Neuronal stem cell (in vitro differentiated cells): ENCODE measurements around the gene NAT8L.

Experiments
- DNase-seq: peaks from one replicate; pipeline ENCODE4 v3.0.0-alpha.2; 2013; ENCODE audit warnings: low spot score
- H2AFZ ChIP-seq: one replicate; pipeline ENCODE4 v1.6.1; 2013; ENCODE audit warnings: mild to moderate bottlenecking, low read length, inconsistent platforms
- H2AK5ac ChIP-seq: 2 replicates; pipeline ENCODE4 v1.6.1; 2013; ENCODE audit warnings: low read depth, mild to moderate bottlenecking, inconsistent platforms, low read length, moderate library complexity, mixed read lengths
- H2BK120ac ChIP-seq: 2 replicates; pipeline ENCODE4 v1.6.1; 2013; ENCODE audit warnings: low read depth, mild to moderate bottlenecking, inconsistent platforms, low read length, moderate library complexity, mixed read lengths
- H2BK12ac ChIP-seq: one replicate; pipeline ENCODE4 v1.6.1; 2013; ENCODE audit warnings: low read length, inconsistent platforms
- H2BK15ac ChIP-seq: 2 replicates; pipeline ENCODE4 v1.6.1; 2013; ENCODE audit warnings: mild to moderate bottlenecking, low read length, inconsistent platforms, mixed read lengths
- H2BK5ac ChIP-seq: one replicate; pipeline ENCODE4 v1.6.1; 2013; ENCODE audit warnings: inconsistent platforms, mild to moderate bottlenecking, low read length, moderate library complexity
- H3K14ac ChIP-seq: one replicate; pipeline ENCODE4 v1.6.1; 2013; ENCODE audit warnings: low read length, inconsistent platforms
- H3K18ac ChIP-seq: 2 replicates; pipeline ENCODE4 v1.6.1; 2013; ENCODE audit warnings: low read length, inconsistent platforms
- H3K23ac ChIP-seq: 2 replicates; pipeline ENCODE4 v1.6.1; 2013; ENCODE audit warnings: low read depth, mild to moderate bottlenecking, mixed read lengths, low read length, inconsistent platforms; ENCODE audit not compliant: poor library complexity
- H3K27ac ChIP-seq: replicated peaks from 3 replicates; pipeline ENCODE4 v1.5.1; 2013; ENCODE audit warnings: low read length, inconsistent platforms
- H3K27me3 ChIP-seq, 3 experiments: 2 replicates each; pipeline ENCODE4 v1.6.1; 2013; ENCODE audit warnings: low read length in 3 of 3, mild to moderate bottlenecking in 2 of 3, inconsistent platforms in 1 of 3, low read depth in 1 of 3, mixed read lengths in 1 of 3, moderate library complexity in 1 of 3; ENCODE audit not compliant: control insufficient read depth in 3 of 3, insufficient read depth in 3 of 3
- H3K36me3 ChIP-seq, 2 donors: replicated peaks in 1 of 2; 2 replicates each; pipeline ENCODE4 v1.6.1; 2013; ENCODE audit warnings: low read length in 2 of 2; ENCODE audit not compliant: control insufficient read depth in 2 of 2, insufficient read depth in 2 of 2
- H3K4ac ChIP-seq: 2 replicates; pipeline ENCODE4 v1.6.1; 2013; ENCODE audit warnings: inconsistent platforms, mild to moderate bottlenecking, low read length, moderate library complexity
- H3K4me1 ChIP-seq, 2 donors: 1 replicate in 1 of 2; 2 replicates in 1 of 2; pipeline ENCODE4 v1.6.1; 2013; ENCODE audit warnings: low read length in 2 of 2, low read depth in 1 of 2; ENCODE audit not compliant: control insufficient read depth in 2 of 2, insufficient read depth in 1 of 2
- H3K4me2 ChIP-seq: one replicate; pipeline ENCODE4 v1.6.1; 2013; ENCODE audit warnings: mild to moderate bottlenecking, low read length, inconsistent platforms; ENCODE audit not compliant: insufficient read depth, poor library complexity, severe bottlenecking
- H3K4me3 ChIP-seq, 2 donors: 2 replicates each; pipeline ENCODE4 v1.5.1; 2013; ENCODE audit warnings: low read length in 2 of 2, mild to moderate bottlenecking in 2 of 2, inconsistent platforms in 1 of 2, moderate library complexity in 1 of 2
- H3K79me1 ChIP-seq: one replicate; pipeline ENCODE4 v1.6.1; 2013; ENCODE audit warnings: low read depth, mild to moderate bottlenecking, inconsistent platforms, low read length, moderate library complexity
- H3K9ac ChIP-seq: one replicate; pipeline ENCODE4 v1.6.1; 2013; ENCODE audit warnings: mild to moderate bottlenecking, low read depth, low read length, inconsistent platforms; ENCODE audit not compliant: poor library complexity
- H3K9me3 ChIP-seq, 2 donors: replicated peaks in 1 of 2; 2 replicates each; pipeline versions ENCODE3 to v1.6.1; 2013; ENCODE audit warnings: low read length in 2 of 2, mild to moderate bottlenecking in 2 of 2, inconsistent platforms in 1 of 2, low read depth in 1 of 2, mixed read lengths in 1 of 2, moderate library complexity in 1 of 2; ENCODE audit not compliant: control insufficient read depth in 2 of 2, insufficient read depth in 1 of 2
- H4K8ac ChIP-seq: one replicate; pipeline ENCODE4 v1.6.1; 2013; ENCODE audit warnings: low read depth, mild to moderate bottlenecking, inconsistent platforms, low read length, moderate library complexity
- H4K91ac ChIP-seq: one replicate; pipeline ENCODE4 v1.6.1; 2013; ENCODE audit warnings: low read length, low read depth, mild to moderate bottlenecking, inconsistent platforms; ENCODE audit not compliant: poor library complexity
- WGBS, 2 donors: extraction: QIAGEN DNeasy Blood & Tissue Kit; methylation state at CpG; one replicate each; pipeline ENCODE4 v1.1.7; 2013; ENCODE audit warnings: missing lambda C conversion rate in 2 of 2, mixed read lengths in 1 of 2; ENCODE audit not compliant: insufficient read length in 2 of 2, insufficient replicate concordance in 1 of 2; ENCODE audit errors: extremely low coverage in 2 of 2; 5-methylcytosine and 5-hydroxymethylcytosine counted together

Gene NAT8L

DNA sequence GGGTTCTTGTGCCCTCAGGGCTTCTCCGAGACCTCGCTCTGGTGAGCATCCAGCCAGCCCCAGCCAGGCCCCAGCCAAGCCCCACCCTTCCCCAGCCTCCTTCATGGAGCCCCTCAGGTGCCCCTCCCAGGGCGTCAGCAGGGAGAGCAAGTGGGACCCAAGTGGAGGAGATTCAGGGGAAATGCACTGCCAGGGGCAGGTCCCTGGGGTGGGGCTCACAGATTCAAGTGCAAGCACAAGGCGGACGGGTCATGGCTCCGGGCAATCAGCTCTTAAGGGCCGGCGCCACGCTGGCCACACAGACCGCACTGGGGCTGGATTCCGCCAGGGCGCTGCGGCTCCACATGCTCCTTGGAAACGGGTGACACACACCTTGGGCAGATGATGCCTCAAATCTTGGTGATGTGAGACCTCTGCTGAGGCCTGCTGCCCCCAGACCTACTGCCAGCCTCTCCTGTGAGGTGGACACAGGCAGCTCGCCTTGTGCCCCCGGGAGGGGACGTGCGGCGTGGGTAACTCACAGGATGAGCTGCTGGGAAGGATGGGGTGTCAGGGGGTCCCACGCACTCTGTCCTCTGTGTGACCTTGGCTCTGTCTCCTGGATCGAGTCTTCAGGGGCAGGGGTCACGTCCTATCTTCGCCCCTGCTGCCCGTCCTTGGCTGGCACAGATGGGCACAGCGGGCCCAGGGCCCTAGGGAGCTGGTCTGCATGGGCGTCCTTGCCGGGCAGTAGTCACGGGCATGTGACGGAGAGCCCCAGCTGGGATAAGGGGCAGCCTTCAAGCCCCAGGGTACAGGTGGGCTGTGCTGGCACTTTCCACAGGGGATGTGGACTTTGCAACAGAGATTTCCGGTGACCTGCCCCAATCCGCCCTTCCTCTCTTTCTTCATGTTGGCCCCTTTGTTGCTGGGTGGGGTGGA, 17.1 kb downstream of the NAT8L start:
- Histone ChIP-seq H3K36me3 (no peaks in the 10 kb centered on the region), H3K14ac (no peak overlapping the region), H2AK5ac (no peak overlapping the region), H2BK15ac (no peak overlapping the region), H3K79me1 (no peaks in the 10 kb centered on the region), H4K8ac (no peak overlapping the region), H3K4me1 (peaks cover 10 to 37% of the 10 kb centered on the region in 2 donors), H3K27me3 (no peaks in the 10 kb centered on the region), H3K4me2 (no peak overlapping the region), H3K4ac (no peak overlapping the region), H2BK12ac (peak overlapping the region; percentile 64), H4K91ac (no peak overlapping the region), H3K18ac (peak overlapping the region; percentile 49), H2BK120ac (no peak overlapping the region), H3K23ac (peak overlapping the region; percentile 74), H2BK5ac (peak overlapping the region; percentile 55), H3K4me3 (no peak overlapping the region), H3K27ac (no peak overlapping the region), H3K9me3 (no peaks in the 10 kb centered on the region), H2AFZ (no peak overlapping the region), H3K9ac (peak overlapping the region; percentile 74)
- WGBS, 2 donors, result no CpG with 5 or more reads among the region's 31 CpGs
- no peak for DNase-seq

DNA sequence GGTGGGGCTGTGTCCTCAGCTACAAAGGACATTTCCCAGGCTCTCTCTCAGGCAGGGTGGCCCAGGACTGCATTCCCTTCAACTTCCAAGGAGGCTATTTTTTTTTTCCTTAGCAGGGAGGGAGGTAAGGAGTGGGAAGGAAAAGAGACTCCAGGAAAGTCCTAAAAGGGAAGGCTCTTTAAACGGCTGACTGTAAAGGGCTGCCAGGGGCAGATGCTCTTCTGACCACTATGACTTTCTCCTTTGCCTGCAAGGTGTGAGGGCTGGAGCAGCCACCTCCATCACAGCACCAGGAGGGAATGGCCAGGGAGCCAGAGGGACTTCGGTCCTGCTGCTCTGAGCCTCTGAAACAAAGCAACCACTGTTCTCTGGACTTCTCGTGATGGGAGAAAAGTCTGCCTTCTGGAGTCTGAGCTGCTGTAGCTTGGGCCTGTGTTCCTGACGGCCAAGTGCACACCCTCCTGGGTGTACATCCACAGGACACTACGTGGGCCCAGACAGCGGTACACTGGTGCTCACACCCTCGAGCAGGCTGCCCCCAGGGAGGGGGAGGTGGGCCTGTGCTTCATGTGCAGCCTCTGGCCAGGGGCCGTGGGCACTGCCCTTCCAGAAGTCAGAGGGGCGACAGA, 17.9 kb downstream of the NAT8L start:
- H2BK5ac ChIP-seq, result peak overlapping the region; percentile 55
- WGBS, 2 donors, result no CpG with 5 or more reads among the region's 9 CpGs
- no peak for DNase-seq
- H2AK5ac ChIP-seq, result no peak overlapping the region
- H3K18ac ChIP-seq, result no peak overlapping the region
- H3K36me3 ChIP-seq, result no peaks in the 10 kb centered on the region
- H3K9me3 ChIP-seq, result no peaks in the 10 kb centered on the region
- peaks cover 3 to 30% of the 10 kb centered on the region in 2 donors for H3K4me1 ChIP-seq
- no peaks in the 10 kb centered on the region for H3K27me3 ChIP-seq
- no peak overlapping the region for H2BK12ac ChIP-seq
- no peaks in the 10 kb centered on the region for H3K79me1 ChIP-seq
- H3K4me3 ChIP-seq, result no peak overlapping the region
- no peak overlapping the region for H3K23ac ChIP-seq
- H3K27ac ChIP-seq, result no peak overlapping the region
- no peak overlapping the region for H2BK15ac ChIP-seq
- no peak overlapping the region for H3K4me2 ChIP-seq
- no peak overlapping the region for H2AFZ ChIP-seq
- H4K91ac ChIP-seq, result no peak overlapping the region
- H3K14ac ChIP-seq, result no peak overlapping the region
- H2BK120ac ChIP-seq, result no peak overlapping the region
- no peak overlapping the region for H4K8ac ChIP-seq
- H3K9ac ChIP-seq, result no peak overlapping the region
- no peak overlapping the region for H3K4ac ChIP-seq

DNA sequence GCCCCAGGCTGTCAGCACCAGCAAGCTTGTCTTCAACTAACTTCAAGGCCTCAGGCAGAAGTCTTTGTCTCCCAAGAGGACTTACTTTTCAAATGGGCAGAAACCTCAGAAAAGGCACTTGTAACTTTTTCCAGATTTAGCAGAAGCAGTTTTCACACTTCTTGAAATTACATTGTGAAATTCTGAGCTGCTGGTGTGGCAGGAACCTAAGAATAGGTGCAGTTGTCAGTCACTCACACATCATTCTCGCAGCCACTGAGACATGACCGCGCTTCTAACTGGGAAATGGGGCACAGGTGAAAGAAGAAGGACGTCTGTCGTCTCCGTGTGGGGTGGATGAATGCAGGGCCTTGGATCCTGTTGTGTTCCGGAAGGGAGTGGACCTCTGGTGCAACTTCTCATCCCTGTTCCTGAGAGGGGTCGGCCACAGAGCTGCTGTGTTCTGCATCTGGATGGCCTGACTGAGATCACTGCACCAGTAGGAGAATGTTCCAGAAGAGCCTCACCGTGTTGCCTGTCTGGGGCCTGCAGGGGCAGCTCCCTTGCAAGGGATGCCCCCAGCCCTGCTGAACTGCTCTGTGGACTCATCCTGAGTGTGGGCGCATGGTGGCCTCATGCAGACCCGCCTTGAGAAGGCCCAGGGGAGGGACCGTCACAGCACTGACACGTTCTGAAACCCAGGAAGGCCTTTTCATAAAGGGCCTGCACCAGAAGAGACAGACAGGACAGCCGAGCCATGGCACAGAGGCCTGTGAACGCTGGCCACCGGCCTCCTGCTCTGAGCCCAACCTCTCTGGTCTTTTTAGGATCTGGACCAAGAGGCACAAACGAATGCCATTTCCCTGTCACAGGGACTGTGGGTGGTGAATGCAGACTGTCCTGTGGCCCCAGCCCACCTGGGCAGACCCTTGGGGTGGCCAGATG, 18.7 kb downstream of the NAT8L start:
- Histone ChIP-seq H2BK5ac (peak overlapping the region; percentile 2), H3K18ac (no peak overlapping the region), H3K36me3 (no peaks in the 10 kb centered on the region), H2AK5ac (no peak overlapping the region), H3K9ac (peak overlapping the region; percentile 24), H3K4me3 (no peak overlapping the region), H2BK120ac (no peak overlapping the region), H3K23ac (no peak overlapping the region), H3K4me2 (no peak overlapping the region), H3K9me3 (no peaks in the 10 kb centered on the region), H2AFZ (no peak overlapping the region), H3K14ac (no peak overlapping the region), H3K4me1 (peaks cover 0 to 22% of the 10 kb centered on the region in 2 donors), H2BK15ac (no peak overlapping the region), H3K79me1 (no peaks in the 10 kb centered on the region), H3K27me3 (no peaks in the 10 kb centered on the region), H3K27ac (no peak overlapping the region), H3K4ac (no peak overlapping the region), H2BK12ac (no peak overlapping the region), H4K91ac (no peak overlapping the region), H4K8ac (no peak overlapping the region)
- WGBS, 2 donors, result no CpG with 5 or more reads among the region's 17 CpGs
- DNase-seq, result no peak
